ENCODE results near the gene ATP6V1E1. TPM values are rescaled to one million over a fixed set of nuclear protein-coding genes. Genes with fewer than 3 reads are reported as not detected.

ATP6V1E1 gene
- total and polyA plus RNA-seq, 2 of the 13 experiments (the other 11 are each of a cell fraction or from before 2014, with no cell fraction given): 69.3 to 90.9 TPM

- TF ChIP-seq ZKSCAN1 (IDR thresholded peaks at IDR 0.05; ENCODE audit: low read length) (peak; percentile 7; the same call in 1 of the 2 replicates), ZNF639 (CRISPR knock-in tag; conservative IDR thresholded peaks at IDR 0.05) (no peak), RCOR2 (CRISPR knock-in tag; IDR thresholded peaks at IDR 0.05) (no peak), DBP (CRISPR knock-in tag; IDR thresholded peaks at IDR 0.05; ENCODE audit: not compliant biosample characterization) (no peak), ZNF7 (CRISPR knock-in tag; IDR thresholded peaks at IDR 0.05) (no peak), ZBTB10 (CRISPR knock-in tag; IDR thresholded peaks at IDR 0.05; ENCODE audit: borderline replicate concordance) (no peak), CBX2 (IDR thresholded peaks at IDR 0.05; ENCODE audit: low read depth, low read length) (no peak), CBX2 (CRISPR knock-in tag; IDR thresholded peaks at IDR 0.05; ENCODE audit: low read depth) (no peak), ZNF451 (CRISPR knock-in tag; IDR thresholded peaks at IDR 0.05) (no peak), RBAK (CRISPR knock-in tag; IDR thresholded peaks at IDR 0.05) (no peak), ATF1 (CRISPR knock-in tag; IDR thresholded peaks at IDR 0.05) (no peak), ZNF138 (CRISPR knock-in tag; IDR thresholded peaks at IDR 0.05; ENCODE audit: low read depth) (no peak), ZNF83 (CRISPR knock-in tag; IDR thresholded peaks at IDR 0.05; ENCODE audit: borderline replicate concordance) (no peak), KLF11 (CRISPR knock-in tag; IDR thresholded peaks at IDR 0.05) (no peak), BCL3 (CRISPR knock-in tag; IDR thresholded peaks at IDR 0.05) (no peak), ZNF34 (CRISPR knock-in tag; IDR thresholded peaks at IDR 0.05; ENCODE audit: borderline replicate concordance) (no peak), ZNF616 (CRISPR knock-in tag; IDR thresholded peaks at IDR 0.05; ENCODE audit: low read depth) (no peak), ZFP36L1 (CRISPR knock-in tag; IDR thresholded peaks at IDR 0.05) (no peak), ZNF619 (CRISPR knock-in tag; IDR thresholded peaks at IDR 0.05) (no peak), ZMYM3 (CRISPR knock-in tag; IDR thresholded peaks at IDR 0.05) (no peak), ZNF44 (CRISPR knock-in tag; IDR thresholded peaks at IDR 0.05) (no peak), ATF5 (CRISPR knock-in tag; IDR thresholded peaks at IDR 0.05; ENCODE audit: low read depth) (no peak), ELK4 (CRISPR knock-in tag; IDR thresholded peaks at IDR 0.05; ENCODE audit: borderline replicate concordance) (no peak), ZNF652 (CRISPR knock-in tag; IDR thresholded peaks at IDR 0.05; ENCODE audit: borderline replicate concordance, low read depth) (no peak), FIP1L1 (IDR thresholded peaks at IDR 0.05; ENCODE audit: borderline replicate concordance, insufficient read depth, low read depth, low read length) (no peak), HMG20B (CRISPR knock-in tag; conservative IDR thresholded peaks at IDR 0.05) (no peak)
Measured at GRCh38 chr22:17638182-17638431, 9.6 kb upstream of the ATP6V1E1 start (continued).

Measured in HepG2 (cell line).